Mucosa of rectum (tissue), 2 donors: Measurements from ENCODE around the gene COL16A1.

Source experiments
- H3K27ac ChIP-seq, 2 donors: one replicate each; pipeline ENCODE4 v1.7.0; 2013; ENCODE audit warnings: inconsistent platforms in 2 of 2, low read depth in 2 of 2, low read length in 2 of 2
- H3K27me3 ChIP-seq, 2 donors: one replicate each; pipeline ENCODE4 v1.7.0; 2013; ENCODE audit warnings: low read length in 2 of 2; ENCODE audit not compliant: control insufficient read depth in 2 of 2, insufficient read depth in 2 of 2
- H3K36me3 ChIP-seq, 2 donors: one replicate each; pipeline ENCODE4 v1.7.0; 2013; ENCODE audit warnings: low read length in 2 of 2; ENCODE audit not compliant: control insufficient read depth in 2 of 2, insufficient read depth in 2 of 2
- H3K4me1 ChIP-seq, 2 donors: one replicate each; pipeline ENCODE4 v1.7.0; 2013; ENCODE audit warnings: low read length in 2 of 2, mild to moderate bottlenecking in 1 of 2; ENCODE audit not compliant: control insufficient read depth in 2 of 2, insufficient read depth in 2 of 2
- H3K4me3 ChIP-seq, 2 donors: one replicate each; pipeline ENCODE4 v1.7.0; 2013; ENCODE audit warnings: low read length in 2 of 2
- H3K9ac ChIP-seq, 2 donors: one replicate each; pipeline ENCODE4 v1.7.0; 2013; ENCODE audit warnings: low read length in 2 of 2, low read depth in 1 of 2, mild to moderate bottlenecking in 1 of 2
- H3K9me3 ChIP-seq, 2 donors: one replicate each; pipeline ENCODE4 v1.7.0; 2013; ENCODE audit warnings: low read length in 2 of 2; ENCODE audit not compliant: control insufficient read depth in 2 of 2
- donor health status: healthy.
- donor health status: Normal muscosa, but diverticular disease.

COL16A1 gene

GRCh38 chr1:31745946-31746670 is 42.3 kb upstream of the COL16A1 start:
- peaks cover 0 to 3% of the 10 kb centered on the region in 2 donors for H3K27me3 ChIP-seq
- H3K4me1 ChIP-seq = no peaks in the 10 kb centered on the region
- H3K27ac ChIP-seq = no peak overlapping the region
- H3K4me3 ChIP-seq = no peak overlapping the region
- no peaks in the 10 kb centered on the region for H3K9me3 ChIP-seq
- no peak overlapping the region for H3K9ac ChIP-seq
- no peaks in the 10 kb centered on the region for H3K36me3 ChIP-seq

DNA sequence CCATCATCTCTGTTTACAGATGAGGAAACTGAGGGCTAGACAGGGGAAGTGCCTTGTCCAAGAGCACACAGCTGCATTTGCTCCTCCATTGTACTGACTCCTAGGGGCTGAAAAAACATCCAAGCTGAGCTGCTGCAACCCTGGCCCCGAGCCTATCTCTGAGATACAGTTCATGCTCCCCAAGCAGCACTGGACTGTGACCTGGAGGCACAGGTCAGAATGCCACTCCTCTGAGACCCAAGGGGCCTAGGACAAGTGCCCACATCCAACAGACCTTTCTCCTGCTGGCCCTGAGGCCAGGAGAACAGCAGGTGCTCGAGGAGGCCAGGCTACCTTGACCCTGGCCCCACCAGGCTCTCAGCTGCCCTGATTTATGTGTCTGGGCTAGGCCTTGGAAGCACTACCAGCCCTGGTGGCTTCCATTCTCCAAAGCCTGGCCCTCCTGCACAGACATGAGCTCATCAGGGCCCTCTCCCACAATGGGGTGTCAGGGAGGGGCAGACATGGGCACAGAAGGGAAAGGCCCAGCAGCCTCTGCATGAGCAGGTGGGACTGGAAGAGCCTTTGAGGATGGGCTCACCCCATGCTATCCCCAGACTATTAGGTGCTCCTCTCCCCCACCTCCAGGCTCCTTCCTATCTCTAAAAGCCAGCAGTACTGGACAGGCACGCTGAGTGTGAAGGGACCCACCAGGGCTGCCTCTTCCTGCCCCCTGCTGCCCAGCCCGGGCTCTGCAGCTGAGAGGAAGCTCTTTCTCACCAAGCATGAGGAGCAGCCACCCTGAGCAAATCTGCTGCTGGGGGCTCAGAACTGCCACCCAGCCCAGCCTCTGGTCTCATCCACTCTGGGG is 41.5 kb upstream of the COL16A1 start:
- H3K4me1 ChIP-seq = no peaks in the 10 kb centered on the region
- H3K36me3 ChIP-seq = no peaks in the 10 kb centered on the region
- H3K27me3 ChIP-seq = no peaks in the 10 kb centered on the region
- no peaks in the 10 kb centered on the region for H3K9me3 ChIP-seq
- H3K9ac ChIP-seq = no peak overlapping the region
- peak overlapping the region in 1 of 2 donors; percentile 5 for H3K27ac ChIP-seq
- no peak overlapping the region for H3K4me3 ChIP-seq

DNA sequence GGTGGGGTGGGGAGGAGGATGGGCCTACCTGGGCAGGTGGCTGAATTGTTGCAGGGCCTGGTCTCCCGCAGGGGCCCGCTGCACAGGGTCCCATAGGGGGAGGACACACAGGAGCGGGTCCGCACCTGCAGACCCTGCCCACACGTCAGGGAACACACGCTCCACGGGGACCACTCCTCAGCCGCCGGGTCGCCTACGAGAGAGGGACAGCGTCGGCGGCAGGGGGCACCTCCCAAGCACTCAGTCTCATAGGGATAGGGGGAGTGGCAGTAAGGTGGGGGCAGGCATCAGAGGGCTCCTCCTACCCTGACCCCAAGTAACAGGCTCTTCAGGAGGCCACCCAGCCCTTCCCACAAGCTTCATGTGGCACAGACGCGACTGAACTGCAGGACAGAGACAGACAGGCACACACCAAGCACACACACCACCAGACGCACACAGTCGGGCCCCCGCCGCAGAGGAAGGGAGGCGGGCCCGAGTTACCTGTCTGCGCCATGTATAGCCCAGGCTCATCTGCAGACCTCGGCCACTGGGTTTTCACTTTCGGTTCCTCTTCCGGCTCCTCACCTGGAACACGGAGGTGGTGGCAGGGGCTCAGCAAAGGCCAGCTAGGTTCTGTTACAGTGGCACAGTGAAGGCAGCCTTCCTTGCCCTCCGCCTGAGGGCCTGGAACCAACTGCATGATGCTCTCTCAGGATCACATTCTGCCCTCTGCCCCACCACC is 40.5 kb upstream of the COL16A1 start:
- peak overlapping the region in 1 of 2 donors; percentile 5 for H3K27ac ChIP-seq
- no peak overlapping the region for H3K9ac ChIP-seq
- no peaks in the 10 kb centered on the region for H3K27me3 ChIP-seq
- peaks cover 0 to 4% of the 10 kb centered on the region in 2 donors for H3K4me1 ChIP-seq
- no peak overlapping the region for H3K4me3 ChIP-seq
- no peaks in the 10 kb centered on the region for H3K9me3 ChIP-seq
- no peaks in the 10 kb centered on the region for H3K36me3 ChIP-seq

- Histone ChIP-seq H3K9ac (no peak overlapping the region), H3K4me3 (no peak overlapping the region), H3K36me3 (no peaks in the 10 kb centered on the region), H3K4me1 (peaks cover 0 to 5% of the 10 kb centered on the region in 2 donors), H3K27me3 (no peaks in the 10 kb centered on the region), H3K9me3 (no peaks in the 10 kb centered on the region), H3K27ac (no peak overlapping the region)
Observed at GRCh38 chr1:31742462-31743212, 38.8 kb upstream of the COL16A1 start.

- Histone ChIP-seq H3K27ac (no peak overlapping the region), H3K4me3 (peak overlapping the region in 1 of 2 donors; percentile 5), H3K36me3 (no peaks in the 10 kb centered on the region), H3K9me3 (no peaks in the 10 kb centered on the region), H3K4me1 (peaks cover 4 to 15% of the 10 kb centered on the region in 2 donors), H3K27me3 (no peaks in the 10 kb centered on the region), H3K9ac (peak overlapping the region in 1 of 2 donors; percentile 7)
Observed at GRCh38 chr1:31739346-31739745, 35.5 kb upstream of the COL16A1 start.

DNA sequence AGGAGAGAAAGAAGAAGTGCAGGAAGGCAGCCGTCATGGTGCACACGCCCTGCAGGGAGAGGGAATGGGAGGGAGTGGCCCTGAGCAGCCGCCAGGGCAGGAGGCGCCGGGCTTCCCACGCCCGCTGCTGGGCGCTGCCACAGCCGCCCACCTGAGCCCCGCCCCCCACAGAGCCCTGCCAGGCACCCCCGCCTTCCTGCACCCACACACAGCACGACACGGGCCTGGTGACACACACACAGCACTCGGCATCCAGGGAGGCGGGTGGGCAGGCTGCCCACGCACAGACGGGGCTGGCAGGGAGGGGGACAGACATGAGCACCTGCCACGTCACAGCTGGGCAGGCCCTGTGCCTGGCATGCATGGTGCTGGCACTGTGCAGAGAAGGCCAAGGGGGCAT is 32.9 kb upstream of the COL16A1 start:
- peak overlapping the region in 1 of 2 donors; percentile 21 for H3K9ac ChIP-seq
- no peaks in the 10 kb centered on the region for H3K27me3 ChIP-seq
- no peaks in the 10 kb centered on the region for H3K36me3 ChIP-seq
- H3K4me1 ChIP-seq = peaks cover 4 to 15% of the 10 kb centered on the region in 2 donors
- H3K4me3 ChIP-seq = no peak overlapping the region
- H3K9me3 ChIP-seq = no peaks in the 10 kb centered on the region
- peak overlapping the region in 1 of 2 donors; percentile 23 for H3K27ac ChIP-seq

- H3K4me3 ChIP-seq = no peak overlapping the region
- no peaks in the 10 kb centered on the region for H3K9me3 ChIP-seq
- no peaks in the 10 kb centered on the region for H3K36me3 ChIP-seq
- no peak overlapping the region for H3K27ac ChIP-seq
- H3K4me1 ChIP-seq = peaks cover 4 to 15% of the 10 kb centered on the region in 2 donors
- no peak overlapping the region for H3K9ac ChIP-seq
- H3K27me3 ChIP-seq = no peaks in the 10 kb centered on the region
Observed at GRCh38 chr1:31735571-31735970, 31.8 kb upstream of the COL16A1 start.

GRCh38 chr1:31734582-31735107 is 30.8 kb upstream of the COL16A1 start:
- Histone ChIP-seq H3K9ac (no peak overlapping the region), H3K4me1 (peaks cover 4 to 15% of the 10 kb centered on the region in 2 donors), H3K27me3 (no peaks in the 10 kb centered on the region), H3K27ac (no peak overlapping the region), H3K9me3 (no peaks in the 10 kb centered on the region), H3K4me3 (no peak overlapping the region), H3K36me3 (no peaks in the 10 kb centered on the region)

DNA sequence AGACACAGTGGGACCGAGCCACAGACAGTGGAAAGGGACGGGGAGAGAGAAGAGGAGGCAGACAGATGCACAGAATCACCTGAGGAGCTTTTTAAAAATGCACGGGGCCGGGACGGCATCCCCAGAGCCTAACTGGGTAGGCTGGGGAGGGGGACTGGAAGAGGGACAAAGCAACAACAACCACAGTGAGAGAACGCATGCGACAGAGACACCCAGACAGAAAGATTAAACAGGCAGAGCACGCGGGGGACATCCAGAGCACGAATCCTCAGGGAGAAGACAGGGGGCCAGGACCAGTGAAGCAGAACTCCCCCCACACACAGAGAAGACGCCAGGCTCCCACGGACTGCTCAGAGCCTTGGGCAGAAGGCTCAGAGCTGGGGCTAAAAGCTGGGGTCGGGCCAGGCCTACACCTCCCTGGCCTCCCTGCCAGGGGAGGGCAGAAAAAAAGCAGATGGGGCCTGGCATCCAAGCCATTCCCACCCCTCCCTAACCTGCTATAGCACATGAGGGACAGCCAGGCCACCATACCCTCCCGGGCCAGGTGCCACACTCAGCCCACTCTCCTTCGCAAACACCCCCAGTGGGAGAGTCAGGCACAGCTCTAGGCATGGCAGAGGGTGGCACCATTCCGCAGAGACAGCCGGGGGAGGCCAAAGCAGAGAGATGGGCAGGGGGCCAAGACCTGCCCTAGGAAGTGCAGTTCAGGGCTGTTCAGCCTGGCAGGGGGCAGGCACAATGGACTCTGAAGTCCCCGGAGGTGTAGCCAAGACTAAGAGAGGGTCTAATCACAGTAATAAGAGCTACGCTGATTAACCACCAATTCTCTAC is 29.8 kb upstream of the COL16A1 start:
- Histone ChIP-seq H3K9ac (no peak overlapping the region), H3K36me3 (no peaks in the 10 kb centered on the region), H3K4me3 (no peak overlapping the region), H3K27ac (no peak overlapping the region), H3K4me1 (peaks cover 4 to 10% of the 10 kb centered on the region in 2 donors), H3K27me3 (no peaks in the 10 kb centered on the region), H3K9me3 (no peaks in the 10 kb centered on the region)
